HG03097 (cell line): ENCODE results near the gene SRD5A1.

ENCODE experiments used
- ATAC-seq: cut with Tn5 transposase; IDR thresholded peaks from one replicate; pipeline ENCODE4 v1.9.1; 2021; ENCODE audit not compliant: unreplicated experiment, low FRiP score

SRD5A1 gene, protein sequence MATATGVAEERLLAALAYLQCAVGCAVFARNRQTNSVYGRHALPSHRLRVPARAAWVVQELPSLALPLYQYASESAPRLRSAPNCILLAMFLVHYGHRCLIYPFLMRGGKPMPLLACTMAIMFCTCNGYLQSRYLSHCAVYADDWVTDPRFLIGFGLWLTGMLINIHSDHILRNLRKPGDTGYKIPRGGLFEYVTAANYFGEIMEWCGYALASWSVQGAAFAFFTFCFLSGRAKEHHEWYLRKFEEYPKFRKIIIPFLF

DNA sequence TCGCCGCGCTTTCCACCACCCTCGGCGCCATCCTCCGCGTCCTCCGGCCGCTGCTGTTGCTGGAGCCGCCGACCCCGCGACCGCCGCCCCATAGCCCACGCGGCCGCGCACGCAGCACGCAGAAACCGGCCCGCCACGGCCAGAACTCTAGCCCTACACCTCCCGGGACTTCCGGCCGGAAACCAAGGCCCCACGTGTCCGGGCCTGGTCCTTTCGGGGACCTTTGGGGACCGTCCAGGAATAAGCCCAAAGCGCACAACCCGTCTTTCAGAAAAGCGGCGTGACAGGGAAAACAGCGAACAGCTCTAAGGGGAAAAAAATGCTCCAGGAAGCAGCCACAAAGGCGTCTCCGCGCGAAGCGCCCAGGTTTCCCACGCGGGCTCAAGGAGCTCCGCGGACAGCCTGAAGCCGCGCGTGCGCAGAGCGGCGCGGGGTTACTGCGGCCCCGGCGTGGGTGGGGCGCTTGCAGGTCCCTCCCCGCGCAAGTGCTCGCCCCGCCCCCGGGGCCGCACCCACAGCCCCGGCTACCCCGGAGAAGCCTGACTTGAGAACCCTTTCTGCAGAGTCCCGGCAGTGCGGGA, at the start of gene SRD5A1, which contains the start of gene NSUN2:
Gene SRD5A1 (plus strand): TSS at position 553 of the 581 bp plus-strand sequence. CDS start 137 bp downstream, outside the sequence.
Gene NSUN2 (minus strand): TSS at position 157 of the 581 bp plus-strand sequence. CDS start 65 bp downstream, at position 92.
- peak; percentile 87 for ATAC-seq

DNA sequence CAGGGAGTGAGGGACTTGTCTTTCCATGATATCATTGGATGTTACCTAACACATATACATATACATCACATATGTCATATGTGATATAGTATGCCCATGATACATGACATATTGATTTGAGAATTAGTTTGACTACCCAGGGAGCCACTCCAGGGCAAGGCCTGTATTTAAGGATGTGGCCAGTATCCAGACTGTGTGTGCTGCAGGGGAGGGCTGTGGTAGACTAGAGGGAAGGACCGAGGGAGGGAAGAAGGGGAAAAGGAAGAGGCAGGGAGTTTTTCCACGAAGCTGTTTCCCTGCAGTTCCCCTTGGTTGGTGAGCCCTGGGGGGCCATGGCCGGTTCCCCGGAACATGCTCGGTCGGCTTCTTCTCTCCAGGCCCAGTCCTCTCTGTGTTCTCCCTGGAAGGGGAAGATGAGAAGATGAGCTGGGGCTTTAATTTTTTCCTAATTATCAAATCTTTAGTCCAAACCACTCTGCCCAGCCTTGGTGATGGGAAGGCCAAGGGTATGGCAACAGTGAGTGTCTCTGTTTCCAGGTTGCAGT, 49.1 kb upstream of the SRD5A1 start:
- no peak for ATAC-seq

DNA sequence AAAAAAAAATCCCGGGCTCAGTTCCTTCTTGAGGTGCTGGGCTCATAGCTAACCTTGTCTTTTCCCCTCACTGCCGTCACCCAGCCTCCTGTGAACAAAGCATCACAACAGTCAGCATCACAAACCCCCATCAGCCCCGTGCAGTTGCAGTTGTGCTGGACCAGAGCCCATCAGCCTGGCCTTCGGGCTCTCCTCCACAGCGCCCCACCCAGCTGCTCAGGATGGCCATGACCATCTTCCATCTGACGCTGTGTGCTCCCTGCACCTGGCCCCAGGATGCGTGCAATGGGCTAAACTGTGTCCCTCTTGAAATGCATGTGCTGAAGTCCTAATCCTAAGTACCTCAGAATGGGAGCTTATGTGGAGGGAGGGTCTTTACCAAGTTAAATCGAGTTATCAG, 48.5 kb upstream of the SRD5A1 start:
- ATAC-seq, result no peak

DNA sequence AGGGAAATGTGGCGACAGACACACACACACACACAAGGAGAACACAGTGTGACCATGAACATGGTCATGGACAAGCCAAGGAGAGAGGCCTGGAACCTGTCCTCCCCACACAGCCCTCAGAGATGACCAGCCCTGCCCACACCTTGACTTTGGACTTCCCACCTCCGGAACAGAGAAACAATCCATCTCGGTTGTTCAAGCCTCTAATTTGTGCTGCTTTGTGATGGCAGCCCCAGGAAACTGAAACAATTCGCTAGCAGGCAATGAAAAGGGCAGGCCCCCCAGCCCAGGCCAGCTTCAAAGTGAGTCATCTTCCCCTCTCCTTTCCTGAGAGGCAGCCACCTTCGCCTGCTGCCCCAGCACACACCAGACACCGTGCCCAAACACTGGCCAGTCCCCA, 48.1 kb upstream of the SRD5A1 start:
- no peak for ATAC-seq

DNA sequence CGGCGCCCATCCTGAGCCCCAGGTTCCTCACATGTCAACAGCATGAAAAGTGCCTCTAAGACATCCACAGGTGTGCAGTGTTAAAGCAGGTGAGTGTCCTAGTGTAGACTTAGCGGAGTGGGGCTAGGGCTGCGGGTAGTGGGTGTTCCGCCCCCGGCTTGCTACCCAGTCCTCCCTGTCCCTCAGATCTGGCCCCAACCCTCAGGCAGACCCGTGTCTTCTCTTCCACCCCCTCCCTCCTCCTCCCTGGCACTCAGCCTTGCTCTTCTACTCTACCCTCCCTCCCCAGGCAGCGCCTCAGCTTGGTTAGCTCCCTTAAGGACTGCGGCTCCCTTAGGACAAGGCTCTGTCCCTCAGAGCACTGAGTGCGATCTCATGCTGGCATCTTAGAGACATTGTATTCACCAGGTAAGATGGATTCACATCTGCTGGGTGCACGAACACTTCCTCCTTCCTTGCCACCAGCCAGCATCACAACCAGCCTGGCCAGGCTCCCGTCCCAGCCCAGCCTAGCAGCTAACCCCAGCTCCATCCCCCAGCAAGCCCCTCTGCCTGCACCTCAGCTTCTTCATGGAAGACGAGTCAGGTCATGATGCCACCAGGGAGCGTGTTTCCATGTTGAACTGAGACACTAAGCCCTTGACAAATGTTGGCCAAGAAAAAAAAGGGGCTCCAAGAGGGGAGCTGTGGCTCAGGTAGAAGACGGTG, 47.1 kb upstream of the SRD5A1 start:
- no peak for ATAC-seq

DNA sequence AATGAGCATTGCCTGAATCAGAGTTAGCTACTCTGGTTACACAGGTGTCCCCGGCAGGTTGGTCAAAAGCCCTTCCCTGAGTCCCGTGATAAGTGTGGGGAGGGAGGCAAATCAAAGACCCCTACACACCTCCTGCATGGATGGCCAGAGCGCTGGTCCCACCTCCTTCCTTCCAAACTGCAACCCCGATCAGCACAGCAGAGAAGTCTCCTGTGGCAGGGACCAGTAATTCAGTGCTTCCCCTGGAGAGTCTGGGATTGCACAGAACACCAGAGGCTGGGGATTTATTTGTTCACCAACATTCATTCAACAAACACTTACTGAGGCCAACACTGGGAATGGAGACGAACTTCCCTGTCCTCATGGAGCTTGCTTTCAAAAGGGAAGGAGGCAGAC, 46.6 kb upstream of the SRD5A1 start:
- ATAC-seq, result no peak

DNA sequence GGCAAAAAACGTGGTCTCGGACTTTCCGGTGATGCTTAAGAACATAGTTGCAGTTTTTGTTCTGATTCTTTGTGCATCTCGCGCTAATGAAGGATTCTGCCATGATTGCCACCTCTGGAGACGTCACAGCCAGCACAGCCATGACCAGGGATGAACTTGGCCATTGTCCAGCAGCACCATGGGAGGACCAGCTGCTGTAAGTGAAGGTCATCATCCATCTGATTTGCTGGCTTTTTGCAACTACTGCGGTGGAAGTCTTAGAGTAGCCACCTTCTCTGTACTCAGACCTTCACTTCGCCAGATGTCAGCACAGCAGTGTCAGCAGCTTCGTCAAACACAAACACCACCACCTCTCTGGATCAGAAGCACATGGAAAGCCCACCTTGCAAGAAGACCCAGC, 46.1 kb upstream of the SRD5A1 start:
- ATAC-seq, result no peak

DNA sequence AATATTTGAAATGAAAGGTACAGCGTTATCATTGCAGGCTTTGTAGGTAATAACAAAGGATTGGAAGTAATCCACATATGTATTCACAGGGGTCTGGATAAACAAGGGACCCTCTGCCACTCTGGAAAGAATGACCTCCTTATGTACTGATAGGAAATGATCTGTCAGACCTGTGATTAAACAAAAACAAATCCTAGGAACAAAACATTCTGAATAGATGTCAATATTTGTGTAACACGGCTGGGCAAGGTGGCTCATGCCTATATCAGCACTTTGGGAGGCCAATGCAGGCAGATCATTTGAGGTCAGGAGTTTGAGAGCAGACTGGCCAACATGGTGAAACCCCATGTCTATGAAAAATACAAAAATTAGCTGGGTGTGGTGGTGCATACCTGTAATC, 42.7 kb upstream of the SRD5A1 start:
- ATAC-seq, result no peak

DNA sequence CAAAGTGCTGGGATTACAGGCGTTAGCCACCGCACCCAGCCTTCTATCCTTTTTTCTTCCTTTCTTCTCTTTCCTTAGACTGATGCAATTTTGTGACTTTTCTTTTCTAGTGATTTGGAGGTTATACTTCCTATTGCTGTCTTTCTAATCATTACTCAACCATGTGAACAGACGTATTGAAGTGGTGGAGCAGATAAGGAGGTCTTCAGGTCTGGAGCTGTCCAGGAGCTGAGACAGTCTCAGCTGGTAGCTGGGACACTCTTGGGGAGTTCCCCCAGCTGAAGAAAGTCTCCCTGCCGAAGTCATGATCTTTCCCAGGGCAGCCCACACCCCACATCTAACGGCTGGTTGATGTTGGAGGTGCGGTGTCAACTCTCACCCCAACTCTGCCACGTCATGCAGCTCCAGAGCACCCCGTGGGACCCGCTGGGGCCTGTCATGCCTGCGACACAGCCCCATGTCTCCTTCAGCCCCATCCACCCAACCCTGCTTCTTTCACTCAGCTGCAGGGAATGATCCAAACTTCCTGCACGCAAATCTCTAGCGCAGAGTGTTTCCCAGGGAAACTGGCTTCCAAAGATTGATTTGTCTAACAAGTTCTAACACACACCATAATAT, 41.5 kb upstream of the SRD5A1 start:
- no peak for ATAC-seq

DNA sequence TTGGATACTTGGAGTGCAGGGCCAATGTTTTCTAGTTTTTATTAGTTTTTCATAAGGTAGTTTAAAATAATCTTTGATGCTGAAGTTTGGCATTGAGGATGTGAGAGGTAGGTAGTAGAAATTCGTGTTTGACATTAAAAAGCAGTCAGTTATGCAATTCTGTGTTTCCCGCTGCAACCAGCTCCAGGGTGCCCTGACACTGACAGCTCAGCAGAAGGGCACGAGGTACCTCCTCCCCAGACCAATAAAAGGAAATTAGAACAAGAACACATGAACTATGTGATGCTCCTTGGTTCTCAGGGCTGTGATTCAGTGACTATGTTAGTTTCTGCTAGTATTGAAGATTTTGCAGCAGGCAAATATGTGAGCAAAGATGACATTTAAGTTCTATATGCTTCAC, 40.6 kb upstream of the SRD5A1 start:
- ATAC-seq, result no peak

DNA sequence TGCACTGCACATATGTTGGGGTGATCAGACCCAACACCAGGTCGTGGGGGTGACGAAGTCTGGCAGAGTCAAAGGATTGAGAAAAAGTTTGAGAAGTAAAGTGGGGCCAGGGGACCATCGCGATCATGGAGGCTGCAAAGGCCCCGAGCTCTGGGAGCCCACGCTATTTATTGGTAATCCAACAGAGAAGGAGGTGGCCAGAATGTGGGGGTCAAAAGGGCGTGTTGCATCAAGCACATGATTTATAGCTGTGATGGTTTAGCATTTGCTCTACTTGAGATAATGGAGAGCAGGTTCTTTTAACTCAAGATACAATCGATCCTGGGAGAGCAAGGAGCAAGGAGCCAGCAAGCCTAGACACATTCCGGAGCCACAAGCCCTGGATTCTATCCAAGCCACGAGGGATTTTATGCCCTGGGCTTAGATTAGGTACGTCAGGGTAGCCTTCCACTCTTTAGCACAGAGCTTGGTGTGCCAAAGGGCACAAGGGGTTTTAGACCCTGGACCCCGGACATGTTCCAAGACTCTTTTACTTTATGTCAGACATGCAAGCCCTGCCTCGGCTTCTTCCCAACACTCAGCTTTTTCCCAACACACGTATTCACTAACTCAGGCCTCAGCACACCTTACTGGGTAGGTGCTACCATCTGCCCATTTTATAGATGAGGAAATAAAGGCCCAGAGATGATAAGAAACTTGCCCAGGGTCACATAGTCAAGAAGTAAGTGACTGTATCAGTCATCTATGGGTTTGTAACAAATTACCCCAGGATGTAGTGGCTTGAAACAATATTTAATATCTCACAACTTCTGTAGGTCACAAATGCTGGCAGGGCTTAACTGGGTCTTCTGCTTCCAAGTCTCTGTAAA, 39.9 kb upstream of the SRD5A1 start:
- no peak for ATAC-seq

DNA sequence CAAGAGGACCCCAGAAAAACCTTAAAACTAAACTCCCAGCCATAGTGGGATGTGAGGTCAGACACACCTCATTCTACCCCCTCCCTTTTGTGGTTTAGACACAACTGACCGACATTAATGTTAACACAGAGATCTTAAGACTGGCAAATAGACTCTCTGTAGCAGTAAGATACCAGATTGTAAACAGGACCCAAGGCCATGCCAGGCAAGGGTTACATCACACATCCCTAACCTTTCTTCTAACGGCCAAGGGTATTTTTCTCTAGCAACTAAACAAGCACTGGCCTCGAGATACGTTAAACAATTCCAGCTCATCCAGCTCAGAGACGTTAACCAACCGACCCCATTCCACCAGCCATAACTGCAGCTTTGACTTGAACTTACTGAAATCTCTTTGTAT, 39.2 kb upstream of the SRD5A1 start:
- ATAC-seq, result no peak

DNA sequence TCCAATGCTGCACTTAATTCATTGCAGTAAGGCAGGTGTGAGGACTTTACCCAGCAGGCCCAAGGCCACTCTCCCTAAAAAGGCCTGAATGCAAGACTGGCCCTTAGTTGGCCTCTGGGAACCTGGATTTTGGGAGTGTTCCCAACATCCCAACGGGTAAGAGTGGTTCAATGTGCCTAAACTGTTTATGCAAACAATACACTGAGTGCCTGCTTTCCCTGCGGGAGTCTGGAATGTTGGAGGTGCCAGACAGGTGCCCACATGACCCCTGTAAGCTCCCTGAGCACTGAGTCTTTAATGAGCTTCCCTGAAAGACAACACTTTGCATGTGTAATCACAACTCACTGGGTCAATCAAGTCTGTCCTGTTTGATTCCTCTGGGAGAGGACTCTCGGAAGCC, 37.8 kb upstream of the SRD5A1 start:
- ATAC-seq, result no peak

DNA sequence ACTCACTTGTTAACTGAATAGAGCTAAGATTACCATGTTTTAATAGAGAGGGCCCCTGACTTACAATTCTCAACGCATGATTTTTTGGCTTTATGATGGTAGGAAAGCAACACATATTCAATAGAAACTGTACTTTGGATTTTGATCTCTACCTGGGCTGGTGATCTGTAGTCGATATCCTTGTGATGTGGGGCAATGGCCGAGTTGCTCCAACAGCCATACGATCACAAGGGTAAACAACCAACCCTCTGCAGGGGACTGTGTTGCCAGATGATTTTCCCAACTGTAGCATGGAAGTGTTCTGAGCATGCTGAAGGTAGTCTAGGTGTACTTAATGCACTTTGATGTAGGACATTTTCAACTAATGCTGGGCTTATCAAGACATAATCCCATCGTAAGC, 36.9 kb upstream of the SRD5A1 start:
- no peak for ATAC-seq

DNA sequence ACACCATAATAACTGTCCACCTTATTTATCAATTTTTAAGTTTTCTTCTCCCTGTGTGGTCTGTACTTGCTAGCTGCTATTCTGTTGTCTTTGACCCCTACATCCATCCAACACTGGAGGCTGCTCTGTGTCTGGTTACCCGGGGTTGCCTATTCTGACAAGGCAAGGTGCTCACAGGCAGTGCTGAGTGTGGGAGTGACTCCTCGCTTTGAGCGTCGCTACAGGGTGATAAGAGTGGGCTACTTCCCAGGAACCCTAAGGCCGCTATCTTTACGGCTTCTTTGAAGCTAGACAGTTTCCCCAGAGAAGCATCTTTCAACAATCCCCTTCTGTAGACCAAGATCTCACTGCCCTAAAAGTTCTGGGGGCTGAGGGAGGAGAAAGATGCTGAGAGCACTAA, 35.7 kb upstream of the SRD5A1 start:
- no peak for ATAC-seq

DNA sequence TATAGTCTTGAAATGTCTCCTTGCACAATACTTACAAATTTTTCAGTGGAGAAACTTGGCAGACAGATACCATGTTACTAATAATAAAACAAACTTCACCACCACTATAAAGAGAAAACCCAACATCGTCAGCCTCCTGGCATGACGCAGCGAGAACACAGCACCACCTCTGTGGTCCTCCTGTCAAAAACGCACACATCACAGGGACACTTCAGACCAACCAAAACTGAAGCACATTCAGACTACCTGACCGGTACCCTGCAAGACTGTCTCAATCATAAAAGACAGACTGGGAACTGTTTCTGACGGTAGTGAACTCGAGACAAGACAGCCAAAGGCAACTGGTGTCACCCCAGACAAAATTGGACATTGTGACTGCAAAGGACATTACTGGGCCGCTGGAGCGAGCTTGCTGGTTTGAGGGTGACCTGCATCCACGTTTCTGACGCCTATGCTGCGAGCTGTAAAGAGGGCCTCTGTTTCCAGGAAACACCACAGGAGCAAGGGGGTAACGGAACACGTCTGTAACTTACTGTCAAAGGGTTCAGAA, 34.8 kb upstream of the SRD5A1 start:
- ATAC-seq, result no peak

DNA sequence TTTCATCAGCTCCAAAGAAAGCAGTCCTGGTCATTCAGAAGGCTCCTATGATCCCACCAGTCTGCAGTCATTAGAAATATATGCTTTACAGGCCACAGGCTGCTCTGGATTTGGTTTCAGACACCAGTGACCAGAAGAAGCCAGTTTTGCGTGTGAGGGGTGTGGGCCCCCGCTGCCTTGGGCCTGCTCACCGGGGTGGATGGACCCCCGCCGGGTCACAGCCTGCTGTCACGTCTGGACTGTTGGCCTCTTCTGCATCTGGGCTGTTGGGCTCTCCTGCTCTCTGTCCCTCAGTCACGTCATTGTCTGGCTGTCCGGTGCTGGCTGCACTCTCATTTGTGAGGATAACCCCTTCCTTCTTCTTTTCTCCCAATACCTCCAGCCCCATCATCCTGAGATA, 33.5 kb upstream of the SRD5A1 start:
- ATAC-seq, result no peak

DNA sequence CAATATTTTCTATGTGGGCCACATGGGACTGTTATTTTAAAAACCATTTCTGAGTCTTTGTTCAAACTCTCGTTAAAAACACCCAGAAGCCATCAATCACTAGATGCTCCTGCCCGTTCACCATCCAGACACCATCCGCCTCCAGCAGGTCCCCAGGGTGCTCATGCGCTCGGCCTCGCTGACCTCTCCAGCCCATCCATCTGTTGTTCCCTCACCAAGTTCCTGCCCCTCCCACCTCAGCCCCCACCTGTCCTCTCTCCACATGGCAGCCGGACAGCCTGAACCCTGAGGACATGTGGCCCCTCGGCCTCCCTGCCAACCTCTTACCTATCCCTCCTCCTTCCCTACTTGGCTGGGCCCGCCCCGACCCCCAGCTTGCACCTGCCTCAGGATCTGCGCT, 32.0 kb upstream of the SRD5A1 start:
- ATAC-seq, result no peak

DNA sequence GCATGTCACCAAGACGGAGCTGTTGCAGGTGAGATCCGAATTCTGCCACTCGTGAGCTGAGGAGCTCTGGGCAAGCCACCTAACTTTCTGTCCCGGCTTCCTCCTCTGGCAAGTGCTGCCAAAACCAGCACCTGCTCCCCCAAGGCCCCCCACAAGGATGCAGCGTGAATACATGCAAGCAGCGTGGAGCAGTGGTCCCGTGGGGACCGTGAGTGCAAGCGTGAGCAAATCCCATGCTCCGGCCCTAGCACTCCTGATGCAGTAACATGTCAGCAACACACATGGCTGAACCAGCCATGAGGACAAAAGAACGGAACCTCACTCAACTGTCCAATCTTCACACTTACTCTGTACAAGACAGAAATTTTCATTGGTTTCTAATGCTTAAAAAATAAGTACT, 31.4 kb upstream of the SRD5A1 start:
- no peak for ATAC-seq

DNA sequence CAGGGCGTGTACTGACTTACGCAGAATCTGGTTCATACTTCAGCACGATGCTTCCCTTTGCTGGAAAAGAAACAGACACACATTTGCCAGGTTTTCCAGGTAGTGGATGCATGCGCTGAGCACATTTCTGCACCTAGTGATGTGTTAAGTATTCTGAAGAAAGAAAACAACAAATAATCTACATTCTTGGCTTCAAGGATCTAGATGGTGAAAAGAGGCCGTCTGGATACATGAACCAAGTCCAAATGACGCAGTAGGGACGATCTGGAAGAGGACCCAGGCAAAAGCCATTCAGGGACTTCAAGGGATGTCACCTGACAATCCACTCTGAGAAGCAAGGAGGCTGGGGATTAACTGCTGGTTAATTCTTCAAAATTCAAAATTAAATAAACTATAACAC, 30.8 kb upstream of the SRD5A1 start:
- ATAC-seq, result no peak
